ENCODE data around the gene PLEKHF1. TPM values are rescaled to one million over a fixed set of nuclear protein-coding genes. Genes with fewer than 3 reads are reported as not detected.

Gene PLEKHF1
- total RNA-seq, 4 donors from 2014 or later, result 13.1 to 18.1 (median 17.2) TPM

- TF ChIP-seq CTCF (IDR thresholded peaks at IDR 0.05) (peak in 1 of 3 donors; percentile 55), POLR2A (IDR thresholded peaks at IDR 0.05) (no peak)
- intact Hi-C loops (cut with DNase I; ENCODE audit: low total_unique reads), result no loop called here
- WGBS, 2 donors, result 80 to 82% methylated on average over 6 of the region's 6 CpGs
- H3K4me3 ChIP-seq (ENCODE audit: low read depth, poor library complexity, severe bottlenecking), result no peak overlapping the region
- DNase-seq (ENCODE audit: low spot score in 2 of 2), result no peak
These were observed 30.7 kb downstream of the PLEKHF1 start for GRCh38 chr19:29695765-29696564.

GRCh38 chr19:29696565-29696846 lies 31.2 kb downstream of the PLEKHF1 start:
- no peak for DNase-seq (ENCODE audit: low spot score in 2 of 2)
- no peak overlapping the region for H3K4me3 ChIP-seq (ENCODE audit: low read depth, poor library complexity, severe bottlenecking)
- WGBS, 2 donors, result 96 to 100% methylated on average over 1 to 2 of the region's 2 CpGs
- intact Hi-C loops (cut with DNase I; ENCODE audit: low total_unique reads), result no loop called here
- no peak for TF ChIP-seq CTCF (IDR thresholded peaks at IDR 0.05)
- no peak for TF ChIP-seq POLR2A (IDR thresholded peaks at IDR 0.05)

GRCh38 chr19:29697523-29698261 lies 32.4 kb downstream of the PLEKHF1 start:
- intact Hi-C loops (cut with DNase I; ENCODE audit: low total_unique reads), result no loop called here
- 84 to 94% methylated on average over 6 to 10 of the region's 10 CpGs for WGBS, 2 donors
- no peak for DNase-seq (ENCODE audit: low spot score in 2 of 2)
- H3K4me3 ChIP-seq (ENCODE audit: low read depth, poor library complexity, severe bottlenecking), result no peak overlapping the region
- no peak for TF ChIP-seq CTCF (IDR thresholded peaks at IDR 0.05)
- TF ChIP-seq POLR2A (IDR thresholded peaks at IDR 0.05), result no peak

- no peak for DNase-seq (ENCODE audit: low spot score in 2 of 2)
- no peak overlapping the region for H3K4me3 ChIP-seq (ENCODE audit: low read depth, poor library complexity, severe bottlenecking)
- 73 to 79% methylated on average over 5 of the region's 5 CpGs for WGBS, 2 donors
- no peak for TF ChIP-seq POLR2A (IDR thresholded peaks at IDR 0.05)
- no peak for TF ChIP-seq CTCF (IDR thresholded peaks at IDR 0.05)
- intact Hi-C loops (cut with DNase I; ENCODE audit: low total_unique reads), result no loop called here
These were observed 34.6 kb downstream of the PLEKHF1 start for GRCh38 chr19:29699861-29700260.

- WGBS, 2 donors, result 69 to 75% methylated on average over 6 of the region's 6 CpGs
- TF ChIP-seq POLR2A (IDR thresholded peaks at IDR 0.05) (no peak), CTCF (IDR thresholded peaks at IDR 0.05) (no peak)
- no peak for DNase-seq (ENCODE audit: low spot score in 2 of 2)
- intact Hi-C loops (cut with DNase I; ENCODE audit: low total_unique reads), result no loop called here
- H3K4me3 ChIP-seq (ENCODE audit: low read depth, poor library complexity, severe bottlenecking), result no peak overlapping the region
These were observed 35.2 kb downstream of the PLEKHF1 start for GRCh38 chr19:29700498-29700897.

Data from lower leg skin (tissue), 4 donors.